Neural cell (in vitro differentiated cells): ENCODE results near the gene SH2D3A.

Source experiments
- EP300 ChIP-seq: fragments of 450-650 bp; conservative IDR thresholded peaks from 2 replicates; pipeline ENCODE4 v1.6.1; 2014; ENCODE audit warnings: antibody characterized with exemption, mild to moderate bottlenecking, moderate library complexity; ENCODE audit not compliant: poor library complexity, severe bottlenecking
- EZH2 ChIP-seq: fragments of 200-600, 300-800 bp; shearing (Covaris generic), sonication (generic); IDR thresholded peaks from 2 replicates; pipeline ENCODE4 v1.6.1; 2014; ENCODE audit warnings: antibody characterized with exemption, low read length, borderline replicate concordance, mild to moderate bottlenecking; ENCODE audit not compliant: insufficient read depth, poor library complexity, severe bottlenecking
- POLR2AphosphoS5 ChIP-seq: IDR thresholded peaks from 2 replicates; pipeline ENCODE4 v1.6.1; 2012
- REST ChIP-seq: IDR thresholded peaks from 2 replicates; pipeline ENCODE4 v1.6.1; 2012; ENCODE audit warnings: borderline replicate concordance
- SMC3 ChIP-seq: fragments of 450-650 bp; conservative IDR thresholded peaks from 2 replicates; pipeline ENCODE4 v1.6.1; 2014; ENCODE audit warnings: antibody characterized with exemption, mild to moderate bottlenecking, moderate library complexity; ENCODE audit not compliant: poor library complexity
- TAF1 ChIP-seq: IDR thresholded peaks from 2 replicates; pipeline ENCODE4 v1.6.1; 2012; ENCODE audit warnings: low read depth
- TF ChIP-seq, protein P1 (sequence below): fragments of 450-650 bp; IDR thresholded peaks from 2 replicates; pipeline ENCODE4 v1.5.1; 2014; ENCODE audit warnings: antibody characterized with exemption, mild to moderate bottlenecking, moderate library complexity; ENCODE audit not compliant: poor library complexity, severe bottlenecking

GRCh38 chr19:6754136-6754535 lies 13.1 kb downstream of the SH2D3A start:
- TF ChIP-seq REST (no peak), EP300 (no peak), EZH2 (no peak), POLR2AphosphoS5 (no peak), TAF1 (no peak), SMC3 (no peak)
- TF ChIP-seq, protein P1, sequence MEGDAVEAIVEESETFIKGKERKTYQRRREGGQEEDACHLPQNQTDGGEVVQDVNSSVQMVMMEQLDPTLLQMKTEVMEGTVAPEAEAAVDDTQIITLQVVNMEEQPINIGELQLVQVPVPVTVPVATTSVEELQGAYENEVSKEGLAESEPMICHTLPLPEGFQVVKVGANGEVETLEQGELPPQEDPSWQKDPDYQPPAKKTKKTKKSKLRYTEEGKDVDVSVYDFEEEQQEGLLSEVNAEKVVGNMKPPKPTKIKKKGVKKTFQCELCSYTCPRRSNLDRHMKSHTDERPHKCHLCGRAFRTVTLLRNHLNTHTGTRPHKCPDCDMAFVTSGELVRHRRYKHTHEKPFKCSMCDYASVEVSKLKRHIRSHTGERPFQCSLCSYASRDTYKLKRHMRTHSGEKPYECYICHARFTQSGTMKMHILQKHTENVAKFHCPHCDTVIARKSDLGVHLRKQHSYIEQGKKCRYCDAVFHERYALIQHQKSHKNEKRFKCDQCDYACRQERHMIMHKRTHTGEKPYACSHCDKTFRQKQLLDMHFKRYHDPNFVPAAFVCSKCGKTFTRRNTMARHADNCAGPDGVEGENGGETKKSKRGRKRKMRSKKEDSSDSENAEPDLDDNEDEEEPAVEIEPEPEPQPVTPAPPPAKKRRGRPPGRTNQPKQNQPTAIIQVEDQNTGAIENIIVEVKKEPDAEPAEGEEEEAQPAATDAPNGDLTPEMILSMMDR = no peak
